GM19455 (cell line): ENCODE data around the gene KLHL3.

Source experiments
- ATAC-seq: cut with Tn5 transposase; IDR thresholded peaks from one replicate; pipeline ENCODE4 v1.9.1; 2021; ENCODE audit not compliant: unreplicated experiment

The KLHL3 gene

GRCh38 chr5:137710086-137710485 is 25.8 kb downstream of the KLHL3 start:
- no peak for ATAC-seq

- no peak for ATAC-seq
These were observed 26.9 kb downstream of the KLHL3 start for GRCh38 chr5:137708796-137709559.

GRCh38 chr5:137708062-137708461 is 27.8 kb downstream of the KLHL3 start:
- ATAC-seq: no peak

GRCh38 chr5:137706841-137707240 is 29.0 kb downstream of the KLHL3 start:
- ATAC-seq: no peak

GRCh38 chr5:137705106-137705505 is 30.8 kb downstream of the KLHL3 start:
- no peak for ATAC-seq

- ATAC-seq: no peak
These were observed 32.3 kb downstream of the KLHL3 start for GRCh38 chr5:137703565-137703964.

GRCh38 chr5:137700282-137700680 is 35.6 kb downstream of the KLHL3 start:
- ATAC-seq: no peak

GRCh38 chr5:137699336-137700281 is 36.3 kb downstream of the KLHL3 start:
- ATAC-seq: no peak

GRCh38 chr5:137696481-137696880 is 39.4 kb downstream of the KLHL3 start:
- ATAC-seq: no peak

- ATAC-seq: no peak
These were observed 40.0 kb downstream of the KLHL3 start for GRCh38 chr5:137695651-137696428.

GRCh38 chr5:137693951-137694721 is 41.8 kb downstream of the KLHL3 start:
- no peak for ATAC-seq

GRCh38 chr5:137693307-137693950 is 42.5 kb downstream of the KLHL3 start:
- no peak for ATAC-seq

GRCh38 chr5:137689306-137689705 is 46.6 kb downstream of the KLHL3 start:
- ATAC-seq: no peak

- ATAC-seq: no peak
These were observed 47.6 kb downstream of the KLHL3 start for GRCh38 chr5:137688210-137688840.

GRCh38 chr5:137684761-137685160 is 51.1 kb downstream of the KLHL3 start:
- no peak for ATAC-seq

- ATAC-seq: no peak
These were observed 54.7 kb downstream of the KLHL3 start for GRCh38 chr5:137681191-137681590.

GRCh38 chr5:137679910-137680309 is 56.0 kb downstream of the KLHL3 start:
- no peak for ATAC-seq

GRCh38 chr5:137679195-137679594 is 56.7 kb downstream of the KLHL3 start:
- ATAC-seq: no peak

- no peak for ATAC-seq
These were observed 63.0 kb downstream of the KLHL3 start for GRCh38 chr5:137672881-137673280.

- ATAC-seq: no peak
These were observed 63.9 kb downstream of the KLHL3 start for GRCh38 chr5:137672001-137672400.
